ENCODE measurements around the gene TERT.

- TF ChIP-seq RAD21 (IDR thresholded peaks at IDR 0.05; ENCODE audit: low read length) = no peak
- TF ChIP-seq CTCF (conservative IDR thresholded peaks at IDR 0.05; ENCODE audit: low read depth, low read length) = no peak
- TF ChIP-seq POLR2A (IDR thresholded peaks at IDR 0.05; ENCODE audit: low read depth, low read length) = no peak
- TF ChIP-seq MAFK (IDR thresholded peaks at IDR 0.05; ENCODE audit: low read depth, low read length) = no peak
- TF ChIP-seq RFX5 (IDR thresholded peaks at IDR 0.05; ENCODE audit: low read depth, low read length) = no peak
- no peak for TF ChIP-seq MAZ (IDR thresholded peaks at IDR 0.05; ENCODE audit: borderline replicate concordance, low read depth, low read length)
- TF ChIP-seq CHD1 (IDR thresholded peaks at IDR 0.05; ENCODE audit: low read depth, low read length) = no peak
- TF ChIP-seq RCOR1 (IDR thresholded peaks at IDR 0.05; ENCODE audit: insufficient replicate concordance, low read length) = no peak
- TF ChIP-seq CEBPB (IDR thresholded peaks at IDR 0.05; ENCODE audit: low read depth, low read length) = no peak
- no peak for TF ChIP-seq MXI1 (IDR thresholded peaks at IDR 0.05; ENCODE audit: borderline replicate concordance, low read depth, low read length)
These were observed 47.4 kb upstream of the TERT start for GRCh38 chr5:1342268-1342667.
